T-helper 2 cell treated with Interferon-gamma antibody and Interleukin-4, amounts not matched to agents 5 μg/mL and 100 μg/mL, for 36 hours (primary cell): Measurements from ENCODE around the gene ACLY.
A peak's percentile ranks its signal among the peaks of the same experiment; 100 is the strongest.
"Not testable (repeated sequence)": the region's sequence is repeated elsewhere in the genome, so short reads cannot be mapped to it uniquely, and the experiment has no call there.

ENCODE experiments used
- DNase-seq: peaks from one replicate; pipeline ENCODE4 v3.0.0; 2021; ENCODE audit warnings: low spot score
- H3K27ac Mint-ChIP-seq: one replicate; pipeline ENCODE4 v1.8.0; 2021; ENCODE audit warnings: mild to moderate bottlenecking, mixed read lengths
- H3K27me3 Mint-ChIP-seq: one replicate; pipeline ENCODE4 v1.8.0; 2021; ENCODE audit warnings: low read depth, mixed read lengths
- H3K36me3 Mint-ChIP-seq: one replicate; pipeline ENCODE4 v1.8.0; 2021; ENCODE audit warnings: low read depth, mixed read lengths
- H3K4me1 Mint-ChIP-seq: one replicate; pipeline ENCODE4 v1.8.0; 2021; ENCODE audit warnings: low read depth, mixed read lengths
- H3K4me3 Mint-ChIP-seq: one replicate; pipeline ENCODE4 v1.8.0; 2022; ENCODE audit warnings: mild to moderate bottlenecking, moderate library complexity, mixed read lengths
- H3K9me3 Mint-ChIP-seq: one replicate; pipeline ENCODE4 v1.8.0; 2021; ENCODE audit warnings: mixed read lengths

The ACLY gene

GRCh38 chr17:41891135-41892020 lies 27.4 kb downstream of the ACLY start:
- Mint-ChIP-seq H3K27me3 (no peaks in the 10 kb centered on the region), H3K27ac (no peak overlapping the region), H3K4me3 (no peak overlapping the region), H3K9me3 (no peaks in the 10 kb centered on the region), H3K36me3 (peaks cover 47% of the 10 kb centered on the region), H3K4me1 (no peaks in the 10 kb centered on the region)
- DNase-seq: no peak

DNA sequence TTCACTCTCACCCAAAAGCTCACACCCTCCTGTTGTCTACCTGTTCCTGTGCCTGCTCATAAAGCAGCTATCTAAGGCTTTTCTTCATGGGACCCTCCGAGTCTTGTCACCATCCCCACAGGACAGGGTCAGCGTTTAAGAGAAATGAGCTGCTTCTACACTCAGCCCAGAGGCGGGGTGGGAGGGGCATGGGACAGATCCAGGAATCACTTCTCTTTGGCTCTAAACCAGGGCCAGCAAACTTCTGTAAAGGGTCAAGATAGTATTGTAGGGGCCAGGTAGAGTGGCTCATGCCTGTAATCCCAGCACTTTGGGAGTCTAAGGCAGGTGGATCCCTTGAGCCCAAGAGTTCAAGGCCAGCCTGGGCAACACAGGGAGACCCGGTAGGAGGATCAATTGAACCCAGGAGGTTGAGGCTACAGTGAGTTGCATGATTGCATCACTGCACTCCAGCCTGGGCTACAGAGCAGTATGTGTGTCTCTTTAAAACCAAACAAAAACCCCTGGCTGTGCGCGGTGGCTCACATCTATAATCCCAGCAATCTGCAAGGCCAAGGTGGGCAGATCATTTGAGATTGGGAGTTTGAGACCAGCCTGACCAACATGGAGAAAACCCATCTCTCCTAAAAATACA lies 30.3 kb downstream of the ACLY start:
- H3K4me3 Mint-ChIP-seq: no peak overlapping the region
- H3K27ac Mint-ChIP-seq: no peak overlapping the region
- no peak for DNase-seq
- H3K4me1 Mint-ChIP-seq: no peaks in the 10 kb centered on the region
- peaks cover 54% of the 10 kb centered on the region for H3K36me3 Mint-ChIP-seq
- H3K27me3 Mint-ChIP-seq: no peaks in the 10 kb centered on the region
- no peaks in the 10 kb centered on the region for H3K9me3 Mint-ChIP-seq

- Mint-ChIP-seq H3K27ac (no peak overlapping the region), H3K4me3 (no peak overlapping the region), H3K27me3 (no peaks in the 10 kb centered on the region), H3K9me3 (no peaks in the 10 kb centered on the region), H3K4me1 (peaks cover 6% of the 10 kb centered on the region), H3K36me3 (peaks cover 54% of the 10 kb centered on the region)
- no peak for DNase-seq
These were observed 33.0 kb downstream of the ACLY start for GRCh38 chr17:41885733-41886132.

- no peaks in the 10 kb centered on the region for H3K27me3 Mint-ChIP-seq
- H3K4me3 Mint-ChIP-seq: no peak overlapping the region
- H3K9me3 Mint-ChIP-seq: no peaks in the 10 kb centered on the region
- peak overlapping the region; percentile 1 for H3K27ac Mint-ChIP-seq
- peaks cover 9% of the 10 kb centered on the region for H3K4me1 Mint-ChIP-seq
- peaks cover 61% of the 10 kb centered on the region for H3K36me3 Mint-ChIP-seq
- DNase-seq: no peak
These were observed 36.0 kb downstream of the ACLY start for GRCh38 chr17:41882756-41883155.

DNA sequence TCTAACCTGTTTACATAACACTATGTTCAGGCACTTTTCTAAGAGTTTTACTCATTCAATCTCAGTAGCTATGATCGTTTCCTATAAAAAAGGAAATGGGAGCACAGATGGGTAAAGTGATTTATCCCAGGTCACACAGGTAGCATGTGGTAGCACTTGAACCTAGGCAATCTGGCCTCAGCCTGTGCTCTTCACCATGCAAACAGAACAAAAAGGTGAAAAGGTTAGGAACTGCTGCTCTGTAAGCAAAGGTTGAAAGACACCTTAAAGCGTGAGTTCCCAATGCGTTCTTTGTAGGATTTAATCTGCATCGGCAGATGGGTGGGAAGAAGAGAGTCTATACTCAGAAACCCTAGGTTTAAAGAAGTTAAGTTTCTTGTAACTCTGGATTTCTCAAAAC lies 38.6 kb downstream of the ACLY start:
- H3K27me3 Mint-ChIP-seq: no peaks in the 10 kb centered on the region
- no peak for DNase-seq
- H3K9me3 Mint-ChIP-seq: no peaks in the 10 kb centered on the region
- peaks cover 9% of the 10 kb centered on the region for H3K4me1 Mint-ChIP-seq
- no peak overlapping the region for H3K27ac Mint-ChIP-seq
- peaks cover 56% of the 10 kb centered on the region for H3K36me3 Mint-ChIP-seq
- no peak overlapping the region for H3K4me3 Mint-ChIP-seq

DNA sequence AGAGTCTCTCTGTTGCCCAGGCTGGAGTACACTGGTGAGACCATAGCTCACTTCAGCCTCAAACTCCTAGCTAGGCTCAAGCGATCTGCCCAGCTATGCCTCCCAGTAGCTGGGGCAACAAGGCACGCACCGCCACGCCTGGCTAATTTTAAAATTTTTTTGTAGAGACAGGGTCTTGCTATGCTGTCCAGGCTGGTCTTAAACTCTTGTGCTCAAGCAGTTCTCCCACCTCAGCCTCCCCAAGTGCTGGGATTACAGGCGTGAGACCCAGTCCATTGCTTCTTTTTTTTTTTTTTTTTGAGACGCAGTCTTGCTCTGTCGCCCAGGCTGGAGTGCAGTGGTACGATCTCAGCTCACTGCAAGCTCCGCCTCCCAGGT lies 44.5 kb downstream of the ACLY start:
- H3K27ac Mint-ChIP-seq, H3K27me3 Mint-ChIP-seq, DNase-seq, H3K9me3 Mint-ChIP-seq, H3K4me3 Mint-ChIP-seq: not testable (repeated sequence)
- peaks cover 26% of the 10 kb centered on the region for H3K4me1 Mint-ChIP-seq
- peaks cover 69% of the 10 kb centered on the region for H3K36me3 Mint-ChIP-seq

GRCh38 chr17:41873559-41874292 lies 45.0 kb downstream of the ACLY start:
- Mint-ChIP-seq H3K4me1 (peaks cover 32% of the 10 kb centered on the region), H3K27me3 (no peaks in the 10 kb centered on the region), H3K4me3 (no peak overlapping the region), H3K36me3 (peaks cover 69% of the 10 kb centered on the region), H3K27ac (peak overlapping the region; percentile 10), H3K9me3 (no peaks in the 10 kb centered on the region)
- DNase-seq: no peak

DNA sequence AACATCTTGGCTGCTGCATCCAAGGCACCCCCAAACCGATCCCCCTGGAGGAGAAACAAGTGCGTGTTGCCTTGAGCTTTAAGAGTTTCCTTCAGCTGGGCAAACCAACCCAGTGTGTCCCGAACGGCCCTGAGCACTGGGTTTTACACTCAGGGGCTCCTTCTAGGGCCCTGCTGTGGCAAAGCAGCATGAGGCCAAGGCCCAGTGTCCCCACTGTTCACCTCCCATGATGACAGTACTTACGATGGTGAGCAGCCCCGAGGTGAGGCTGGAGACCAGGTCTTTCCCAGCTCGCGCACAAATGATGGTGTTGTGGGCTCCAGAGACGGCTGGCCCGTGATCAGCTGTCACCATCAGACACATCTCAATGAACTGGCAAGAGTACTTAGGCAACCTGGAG lies 47.0 kb downstream of the ACLY start:
- no peaks in the 10 kb centered on the region for H3K9me3 Mint-ChIP-seq
- peaks cover 68% of the 10 kb centered on the region for H3K36me3 Mint-ChIP-seq
- H3K27ac Mint-ChIP-seq: no peak overlapping the region
- H3K4me3 Mint-ChIP-seq: peak overlapping the region; percentile 15
- DNase-seq: no peak
- H3K4me1 Mint-ChIP-seq: peaks cover 48% of the 10 kb centered on the region
- H3K27me3 Mint-ChIP-seq: no peaks in the 10 kb centered on the region

- Mint-ChIP-seq H3K27ac (peak overlapping the region; percentile 93), H3K36me3 (peaks cover 68% of the 10 kb centered on the region), H3K9me3 (no peaks in the 10 kb centered on the region), H3K4me1 (peaks cover 52% of the 10 kb centered on the region), H3K4me3 (no peak overlapping the region), H3K27me3 (no peaks in the 10 kb centered on the region)
- no peak for DNase-seq
These were observed 48.1 kb downstream of the ACLY start for GRCh38 chr17:41870627-41871026.

DNA sequence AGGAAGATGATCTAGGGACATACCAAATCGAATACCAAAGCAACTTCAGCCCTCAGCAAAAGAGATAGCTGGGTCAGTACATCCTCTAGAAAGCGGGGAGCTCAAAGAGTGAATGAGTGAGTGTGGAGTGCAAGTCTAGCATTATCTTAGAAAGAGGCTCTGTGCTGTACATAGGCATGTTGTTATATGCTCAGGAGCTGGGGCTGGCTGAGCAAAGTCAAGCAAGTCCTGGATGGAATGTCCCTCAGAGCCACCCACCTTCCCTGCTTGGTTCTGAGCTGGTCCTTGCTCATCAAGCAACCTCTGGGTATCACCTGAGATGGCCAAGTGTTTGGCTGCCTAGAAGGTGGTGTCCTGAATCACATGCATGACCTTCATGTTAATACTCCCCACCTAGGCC lies 48.7 kb downstream of the ACLY start:
- H3K4me1 Mint-ChIP-seq: peaks cover 54% of the 10 kb centered on the region
- H3K27ac Mint-ChIP-seq: peak overlapping the region; percentile 93
- peaks cover 68% of the 10 kb centered on the region for H3K36me3 Mint-ChIP-seq
- no peaks in the 10 kb centered on the region for H3K9me3 Mint-ChIP-seq
- peak overlapping the region; percentile 79 for H3K4me3 Mint-ChIP-seq
- no peaks in the 10 kb centered on the region for H3K27me3 Mint-ChIP-seq
- DNase-seq: no peak

DNA sequence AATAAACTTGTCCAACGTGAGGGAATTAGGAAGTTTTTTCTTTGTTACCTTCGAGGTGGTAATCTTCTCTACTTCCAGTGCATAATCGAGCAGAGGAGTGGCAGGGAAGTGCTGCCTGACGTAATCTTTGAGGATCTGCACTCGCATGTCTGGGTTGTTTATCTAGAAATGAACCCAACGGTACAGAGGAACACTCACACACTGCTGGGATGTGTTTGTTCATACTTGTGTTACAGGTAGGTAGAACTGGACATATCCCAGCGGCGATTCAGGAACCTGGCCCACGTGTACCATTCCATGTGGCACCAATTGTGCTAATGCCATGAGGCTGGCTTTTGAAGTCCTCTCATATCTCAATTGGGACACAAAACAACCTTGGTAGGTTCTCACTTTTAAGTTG lies 49.3 kb downstream of the ACLY start:
- Mint-ChIP-seq H3K4me3 (peak overlapping the region; percentile 79), H3K9me3 (no peaks in the 10 kb centered on the region), H3K4me1 (peaks cover 54% of the 10 kb centered on the region), H3K27ac (peak overlapping the region; percentile 93), H3K36me3 (peaks cover 65% of the 10 kb centered on the region), H3K27me3 (no peaks in the 10 kb centered on the region)
- DNase-seq: peak; percentile 28

- peak; percentile 41 for DNase-seq
- Mint-ChIP-seq H3K4me3 (peak overlapping the region; percentile 79), H3K27me3 (no peaks in the 10 kb centered on the region), H3K9me3 (no peaks in the 10 kb centered on the region), H3K27ac (peak overlapping the region; percentile 93), H3K36me3 (peaks cover 63% of the 10 kb centered on the region), H3K4me1 (peaks cover 54% of the 10 kb centered on the region)
These were observed 50.2 kb downstream of the ACLY start for GRCh38 chr17:41868568-41868967.

GRCh38 chr17:41865596-41865893 lies 53.2 kb downstream of the ACLY start:
- Mint-ChIP-seq H3K4me3 (no peak overlapping the region), H3K27me3 (no peaks in the 10 kb centered on the region), H3K36me3 (peaks cover 41% of the 10 kb centered on the region), H3K4me1 (peaks cover 50% of the 10 kb centered on the region), H3K27ac (peak overlapping the region; percentile 86), H3K9me3 (no peaks in the 10 kb centered on the region)
- DNase-seq: no peak
